Activated CD8-positive, alpha-beta T cell treated with anti-CD3 and anti-CD28 coated beads for 36 hours (primary cell): ENCODE results near the gene CLEC4M. TPM values are rescaled to one million over a fixed set of nuclear protein-coding genes. Genes with fewer than 3 reads are reported as not detected.
A peak's percentile ranks its signal among the peaks of the same experiment; 100 is the strongest.

Experiments used
- ATAC-seq: fragments of 200-7000 bp; cut with Tn5 transposase; one replicate; pipeline ENCODE4 v1.10.0; 2021; ENCODE audit warnings: mild to moderate bottlenecking, moderate library complexity
- CTCF ChIA-PET: fragments of 350-600 bp; sonication (Branson Sonifier 250); formaldehyde crosslinking; loops from one replicate; lab custom pipeline; 2021; ENCODE audit warnings: antibody characterized with exemption; lab: Charles Lee
- POLR2A ChIA-PET: fragments of 350-600 bp; sonication (Branson Sonifier 250); formaldehyde crosslinking; loops from one replicate; lab custom pipeline; 2021; ENCODE audit warnings: antibody characterized with exemption; lab: Charles Lee
- DNase-seq: peaks from one replicate; pipeline ENCODE4 v3.0.0-alpha.2; 2020
- H3K27ac Mint-ChIP-seq: one replicate; pipeline ENCODE4 v1.8.0; 2021; ENCODE audit warnings: mild to moderate bottlenecking, mixed read lengths
- H3K27me3 Mint-ChIP-seq: one replicate; pipeline ENCODE4 v1.8.0; 2021; ENCODE audit warnings: mixed read lengths
- H3K36me3 Mint-ChIP-seq: one replicate; pipeline ENCODE4 v1.8.0; 2021; ENCODE audit warnings: low read depth, mixed read lengths
- H3K4me1 Mint-ChIP-seq: one replicate; pipeline ENCODE4 v1.8.0; 2021; ENCODE audit warnings: low read depth, mixed read lengths
- H3K4me3 Mint-ChIP-seq: one replicate; pipeline ENCODE4 v1.8.0; 2021; ENCODE audit warnings: mild to moderate bottlenecking, moderate library complexity, mixed read lengths
- H3K9me3 Mint-ChIP-seq: one replicate; pipeline ENCODE4 v1.8.0; 2021; ENCODE audit warnings: mixed read lengths
- CTCF ChIP-seq: fragments of 200-600 bp; IDR thresholded peaks from one replicate; pipeline ENCODE4 v1.8.0; 2022; ENCODE audit warnings: antibody characterized with exemption, mild to moderate bottlenecking
- intact Hi-C: fragments of 100-400 bp; cut with micrococcal nuclease; formaldehyde crosslinking; loops from one replicate; pipeline ENCODE4 v1.10.0; 2022
- total RNA-seq, 2 experiments: library from RNA; stranded (reverse); gene quantifications; one replicate each; pipeline ENCODE4 v1.2.3, GENCODE V29; 2021

The CLEC4M gene
- total RNA-seq, 2 experiments from 2014 or later = not detected

- intact Hi-C loops = no loop called here
- H3K4me3 Mint-ChIP-seq = no peak overlapping the region
- H3K36me3 Mint-ChIP-seq = no peaks in the 10 kb centered on the region
- H3K27me3 Mint-ChIP-seq = peaks cover 13% of the 10 kb centered on the region
- no peak for TF ChIP-seq CTCF
- CTCF ChIA-PET = interaction anchor here (0.5 to 1.7 kb wide), 2 partner anchors 15 to 55 kb away, joined by 3 to 6 read pairs; partner anchors contain the start of gene TRAPPC5
- DNase-seq = no peak
- peaks cover 3% of the 10 kb centered on the region for H3K4me1 Mint-ChIP-seq
- ATAC-seq = no peak
- no peak overlapping the region for H3K27ac Mint-ChIP-seq
- no peaks in the 10 kb centered on the region for H3K9me3 Mint-ChIP-seq
- POLR2A ChIA-PET = interaction anchor here (0.7 kb wide), 1 partner anchor 37 kb away, joined by 3 read pairs; no protein-coding TSS in a partner anchor
These were observed 26.9 kb upstream of the CLEC4M start for GRCh38 chr19:7736148-7736547.

- DNase-seq (no peak), ATAC-seq (no peak)
- ChIA-PET CTCF (no interaction called here), POLR2A (interaction anchor here (0.6 kb wide), 1 partner anchor 41 kb away, joined by 3 read pairs; no protein-coding TSS in a partner anchor)
- Mint-ChIP-seq H3K9me3 (no peaks in the 10 kb centered on the region), H3K27me3 (peaks cover 12% of the 10 kb centered on the region), H3K4me1 (peaks cover 3% of the 10 kb centered on the region), H3K27ac (no peak overlapping the region), H3K36me3 (no peaks in the 10 kb centered on the region), H3K4me3 (no peak overlapping the region)
- intact Hi-C loops = no loop called here
- TF ChIP-seq CTCF = no peak
These were observed 25.8 kb upstream of the CLEC4M start for GRCh38 chr19:7737215-7737614.

DNA sequence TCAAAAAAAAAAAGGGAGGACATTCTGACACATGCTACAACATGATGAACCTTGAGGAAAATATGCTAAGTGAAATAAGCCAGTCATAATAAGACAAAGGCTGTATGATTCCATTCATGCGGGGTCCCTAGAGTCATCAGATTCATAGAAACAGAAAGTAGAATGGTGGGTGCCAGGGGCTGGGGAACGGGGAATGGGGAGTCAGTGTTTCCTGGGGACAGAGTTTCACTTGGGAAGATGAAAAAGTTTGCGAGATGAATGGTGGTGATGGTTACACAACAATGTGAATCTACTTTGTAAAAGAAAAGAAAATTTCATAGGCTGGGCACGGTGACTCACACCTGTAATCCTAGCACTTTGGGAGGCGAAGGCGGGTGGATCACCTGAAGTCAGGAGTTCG, 25.0 kb upstream of the CLEC4M start:
- TF ChIP-seq CTCF = no peak
- ATAC-seq (peak; percentile 20), DNase-seq (no peak)
- Mint-ChIP-seq H3K4me1 (peaks cover 3% of the 10 kb centered on the region), H3K27me3 (peaks cover 12% of the 10 kb centered on the region), H3K36me3 (no peaks in the 10 kb centered on the region), H3K9me3 (no peaks in the 10 kb centered on the region), H3K4me3 (no peak overlapping the region), H3K27ac (no peak overlapping the region)
- intact Hi-C loops = no loop called here
- POLR2A ChIA-PET = interaction anchor here (0.7 kb wide), 1 partner anchor 142 kb away, joined by 3 read pairs; no protein-coding TSS in a partner anchor
- CTCF ChIA-PET = interaction anchor here (1.1 to 1.7 kb wide), 4 partner anchors 10 to 86 kb away, joined by 3 to 5 read pairs (median 3); partner anchors contain the start of gene CD209

DNA sequence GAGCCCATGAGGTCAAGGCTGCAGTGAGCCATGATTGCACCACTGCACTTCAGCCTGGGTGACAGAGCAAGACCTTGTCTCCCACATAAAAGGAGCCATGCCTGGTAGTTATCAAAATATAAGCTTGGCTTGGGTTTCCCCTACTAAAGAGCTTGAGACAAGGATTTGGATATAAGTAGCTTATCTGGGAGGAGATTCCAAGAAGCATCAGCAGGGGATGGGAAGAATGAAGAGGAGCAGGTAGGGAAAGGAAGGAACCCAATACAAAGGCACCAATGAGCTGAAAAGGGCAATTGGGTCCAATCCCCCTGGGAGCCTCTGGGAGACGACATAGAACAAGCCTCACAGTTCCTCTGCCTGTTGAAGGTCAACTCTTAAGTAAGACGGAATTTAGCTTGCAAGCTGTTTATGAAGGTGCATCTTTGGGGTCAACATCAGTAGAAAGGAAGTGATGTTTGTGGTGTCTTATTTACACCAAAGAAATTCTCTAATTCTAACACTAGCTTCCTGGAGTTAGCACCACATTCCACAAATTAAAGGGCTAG, 23.8 kb upstream of the CLEC4M start:
- H3K4me3 Mint-ChIP-seq = no peak overlapping the region
- TF ChIP-seq CTCF = no peak
- CTCF ChIA-PET = interaction anchor here (0.8 to 1.7 kb wide), 8 partner anchors 8 to 171 kb away, joined by 3 to 5 read pairs (median 3); partner anchors contain the start of genes CD209 and TRAPPC5
- DNase-seq (no peak), ATAC-seq (no peak)
- H3K27me3 Mint-ChIP-seq = peaks cover 13% of the 10 kb centered on the region
- H3K9me3 Mint-ChIP-seq = no peaks in the 10 kb centered on the region
- POLR2A ChIA-PET = interaction anchor here (0.9 kb wide), 1 partner anchor 9 kb away, joined by 4 read pairs; no protein-coding TSS in a partner anchor
- H3K27ac Mint-ChIP-seq = no peak overlapping the region
- intact Hi-C loops = no loop called here
- peaks cover 14% of the 10 kb centered on the region for H3K4me1 Mint-ChIP-seq
- H3K36me3 Mint-ChIP-seq = no peaks in the 10 kb centered on the region
